ENCODE data around the gene MRPS30.

DNA sequence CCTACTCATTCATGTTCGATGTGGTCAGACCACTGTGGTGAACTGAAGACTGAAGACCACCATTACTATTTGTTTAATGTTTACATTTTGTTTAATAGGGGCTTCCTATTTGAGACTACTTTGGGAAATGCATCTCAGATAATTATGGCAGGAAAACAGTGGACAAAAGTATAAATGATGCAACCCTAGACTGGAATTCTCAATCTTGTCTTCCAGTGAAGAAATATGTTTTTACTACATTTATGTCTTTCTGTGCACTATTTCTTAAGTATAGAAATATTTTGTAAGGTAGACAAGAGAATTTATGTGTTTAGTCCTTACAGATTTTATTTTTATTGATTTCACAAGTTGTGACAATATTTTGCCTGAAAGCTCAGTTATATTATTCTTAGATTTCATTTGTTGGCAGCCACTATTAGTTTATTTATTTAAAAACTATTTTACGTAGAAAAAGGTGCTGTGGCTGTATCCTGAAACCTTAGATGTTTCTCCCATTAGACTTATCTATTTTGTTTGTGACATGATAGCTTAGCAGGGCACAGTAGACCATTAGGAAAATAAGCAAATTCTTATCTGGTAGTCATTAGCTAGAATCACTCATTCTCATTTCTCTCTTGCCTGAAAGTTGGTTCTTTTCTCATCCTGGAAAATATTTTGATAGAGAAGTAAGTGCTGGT, 39.4 kb upstream of the MRPS30 start:
- TF ChIP-seq, protein P1, sequence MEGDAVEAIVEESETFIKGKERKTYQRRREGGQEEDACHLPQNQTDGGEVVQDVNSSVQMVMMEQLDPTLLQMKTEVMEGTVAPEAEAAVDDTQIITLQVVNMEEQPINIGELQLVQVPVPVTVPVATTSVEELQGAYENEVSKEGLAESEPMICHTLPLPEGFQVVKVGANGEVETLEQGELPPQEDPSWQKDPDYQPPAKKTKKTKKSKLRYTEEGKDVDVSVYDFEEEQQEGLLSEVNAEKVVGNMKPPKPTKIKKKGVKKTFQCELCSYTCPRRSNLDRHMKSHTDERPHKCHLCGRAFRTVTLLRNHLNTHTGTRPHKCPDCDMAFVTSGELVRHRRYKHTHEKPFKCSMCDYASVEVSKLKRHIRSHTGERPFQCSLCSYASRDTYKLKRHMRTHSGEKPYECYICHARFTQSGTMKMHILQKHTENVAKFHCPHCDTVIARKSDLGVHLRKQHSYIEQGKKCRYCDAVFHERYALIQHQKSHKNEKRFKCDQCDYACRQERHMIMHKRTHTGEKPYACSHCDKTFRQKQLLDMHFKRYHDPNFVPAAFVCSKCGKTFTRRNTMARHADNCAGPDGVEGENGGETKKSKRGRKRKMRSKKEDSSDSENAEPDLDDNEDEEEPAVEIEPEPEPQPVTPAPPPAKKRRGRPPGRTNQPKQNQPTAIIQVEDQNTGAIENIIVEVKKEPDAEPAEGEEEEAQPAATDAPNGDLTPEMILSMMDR (IDR thresholded peaks at IDR 0.05): no peak
- TF ChIP-seq EZH2 (IDR thresholded peaks at IDR 0.05) (no peak), EZH2phosphoT487 (IDR thresholded peaks at IDR 0.05) (no peak)
